B cell (primary cell): ENCODE measurements around the gene RPRM. TPM values are rescaled to one million over a fixed set of nuclear protein-coding genes. Genes with fewer than 3 reads are reported as not detected.

Source experiments
- ATAC-seq: fragments of 200-7000 bp; cut with Tn5 transposase; one replicate; pipeline ENCODE4 v1.10.0; 2021; ENCODE audit warnings: low read depth, mild to moderate bottlenecking, moderate number of reproducible peaks, moderate library complexity
- CTCF ChIA-PET: fragments of 350-600 bp; sonication (Branson Sonifier 250); formaldehyde crosslinking; loops from one replicate; lab custom pipeline; 2021; ENCODE audit warnings: antibody characterized with exemption, inconsistent platforms; lab: Charles Lee
- POLR2A ChIA-PET: fragments of 350-600 bp; sonication (Branson Sonifier 250); formaldehyde crosslinking; loops from one replicate; lab custom pipeline; 2021; ENCODE audit warnings: antibody characterized with exemption; lab: Charles Lee
- DNase-seq: peaks from one replicate; pipeline ENCODE4 v3.0.0; 2013
- H2AFZ ChIP-seq: 2 replicates; pipeline ENCODE4 v1.6.1; 2012; ENCODE audit warnings: mild to moderate bottlenecking, low read depth, low read length; ENCODE audit not compliant: insufficient read depth, poor library complexity, severe bottlenecking
- H3K27ac ChIP-seq, 2 donors: 1 replicate in 1 of 2; 2 replicates in 1 of 2; pipeline ENCODE4 v1.5.1; 2012 to 2013; ENCODE audit warnings: low read length in 2 of 2, mild to moderate bottlenecking in 2 of 2, moderate library complexity in 1 of 2
- H3K27me3 ChIP-seq, 4 experiments: fragments of 200-600 bp in 1 of 4; sonication (generic) in 1 of 4; replicated peaks in 1 of 4; 1 replicate in 2 of 4; 2 replicates in 2 of 4; pipeline versions ENCODE4 v1.6.1 to v1.7.0; 2013 to 2016; ENCODE audit warnings: low read length in 3 of 4, mild to moderate bottlenecking in 2 of 4, mixed read lengths in 1 of 4, moderate library complexity in 1 of 4; ENCODE audit not compliant: insufficient read depth in 4 of 4, control insufficient read depth in 3 of 4; ENCODE audit errors: control extremely low read depth in 1 of 4
- H3K36me3 ChIP-seq, 2 experiments: replicated peaks in 1 of 2; 1 replicate in 1 of 2; 2 replicates in 1 of 2; pipeline versions ENCODE4 v1.6.1 to v1.7.1; 2013; ENCODE audit warnings: low read length in 1 of 2; ENCODE audit not compliant: insufficient read depth in 2 of 2, control insufficient read depth in 1 of 2; ENCODE audit errors: control extremely low read depth in 1 of 2, extremely low read depth in 1 of 2
- H3K4me1 ChIP-seq, 2 donors: fragments of 200-600 bp in 1 of 2; sonication (generic) in 1 of 2; 1 replicate in 1 of 2; 2 replicates in 1 of 2; pipeline versions ENCODE4 v1.5.1 to v1.6.1; 2013 to 2017; ENCODE audit warnings: low read length in 2 of 2; ENCODE audit not compliant: control insufficient read depth in 2 of 2, insufficient read depth in 2 of 2
- H3K4me2 ChIP-seq: replicated peaks from 2 replicates; pipeline ENCODE3; 2012; ENCODE audit warnings: mild to moderate bottlenecking, low read depth, low read length; ENCODE audit not compliant: poor library complexity, severe bottlenecking
- H3K4me3 ChIP-seq, 5 experiments: fragments of 200-600 bp in 1 of 5; sonication (generic) in 1 of 5; 1 replicate in 3 of 5; 2 replicates in 2 of 5; pipeline versions ENCODE4 v1.5.1 to v1.7.0; 2011 to 2016; ENCODE audit warnings: low read length in 4 of 5, mild to moderate bottlenecking in 4 of 5, low read depth in 2 of 5, control low read depth in 1 of 5, moderate library complexity in 1 of 5; ENCODE audit not compliant: insufficient read depth in 1 of 5; ENCODE audit errors: control extremely low read depth in 1 of 5, extremely low read depth in 1 of 5
- H3K79me2 ChIP-seq: fragments of 200-600 bp; sonication (generic); one replicate; pipeline ENCODE4 v1.6.0; 2016; ENCODE audit warnings: low read length; ENCODE audit not compliant: control insufficient read depth, insufficient read depth
- H3K9ac ChIP-seq: fragments of 200-600 bp; sonication (generic); 2 replicates; pipeline ENCODE4 v1.6.1; 2017; ENCODE audit warnings: mild to moderate bottlenecking, low read length, moderate library complexity
- H3K9me3 ChIP-seq, 3 donors: one replicate each; pipeline versions ENCODE4 v1.6.1 to v1.7.1; 2013; ENCODE audit warnings: low read length in 2 of 3; ENCODE audit not compliant: control insufficient read depth in 2 of 3, insufficient read depth in 1 of 3; ENCODE audit errors: control extremely low read depth in 1 of 3
- H4K20me1 ChIP-seq: 2 replicates; pipeline ENCODE4 v1.6.0; 2012; ENCODE audit warnings: mild to moderate bottlenecking, low read length; ENCODE audit not compliant: insufficient read depth, control insufficient read depth, poor library complexity, severe bottlenecking
- H3K27ac Mint-ChIP-seq: one replicate; pipeline ENCODE4 v1.8.0; 2021; ENCODE audit warnings: mixed read lengths
- H3K27me3 Mint-ChIP-seq: one replicate; pipeline ENCODE4 v1.8.0; 2021; ENCODE audit warnings: mixed read lengths
- H3K4me1 Mint-ChIP-seq: one replicate; pipeline ENCODE4 v1.8.0; 2021; ENCODE audit warnings: mixed read lengths
- H3K4me3 Mint-ChIP-seq: one replicate; pipeline ENCODE4 v1.8.0; 2021; ENCODE audit warnings: mixed read lengths
- H3K9me3 Mint-ChIP-seq: one replicate; pipeline ENCODE4 v1.8.0; 2022; ENCODE audit warnings: mixed read lengths; ENCODE audit not compliant: insufficient read depth
- CTCF ChIP-seq: fragments of 200-600 bp; IDR thresholded peaks from one replicate; pipeline ENCODE4 v1.8.0; 2022; ENCODE audit warnings: antibody characterized with exemption, mild to moderate bottlenecking
- EZH2 ChIP-seq: IDR thresholded peaks from 2 replicates; pipeline ENCODE4 v1.6.1; 2012; ENCODE audit warnings: borderline replicate concordance, low read depth, mild to moderate bottlenecking, moderate library complexity, low read length; ENCODE audit not compliant: insufficient read depth, poor library complexity, severe bottlenecking
- WGBS: methylation state at CpG from one replicate; pipeline ENCODE4 v1.1.5; 2013; ENCODE audit warnings: missing lambda C conversion rate; ENCODE audit not compliant: insufficient coverage; 5-methylcytosine and 5-hydroxymethylcytosine counted together
- intact Hi-C: fragments of 100-400 bp; cut with micrococcal nuclease; formaldehyde crosslinking; loops from one replicate; pipeline ENCODE4 v1.10.0; 2022
- polyA plus RNA-seq: library from polyadenylated mRNA; depleted of rRNA; stranded (reverse); fragments of >200 nt; gene quantifications from 2 replicates; pipeline ENCODE4 v1.2.3, GENCODE V29; 2012
- total RNA-seq, 2 donors: library from RNA; stranded (reverse); fragments of 120-200 nt in 1 of 2; gene quantifications; 1 replicate in 1 of 2; 2 replicates in 1 of 2; pipeline versions ENCODE4 v1.2.3 to v1.2.4, GENCODE V29; 2013 to 2022

The RPRM gene
- total and polyA plus RNA-seq, 2 donors (not counting 1 experiment from before 2014, with no cell fraction given), result not detected

DNA sequence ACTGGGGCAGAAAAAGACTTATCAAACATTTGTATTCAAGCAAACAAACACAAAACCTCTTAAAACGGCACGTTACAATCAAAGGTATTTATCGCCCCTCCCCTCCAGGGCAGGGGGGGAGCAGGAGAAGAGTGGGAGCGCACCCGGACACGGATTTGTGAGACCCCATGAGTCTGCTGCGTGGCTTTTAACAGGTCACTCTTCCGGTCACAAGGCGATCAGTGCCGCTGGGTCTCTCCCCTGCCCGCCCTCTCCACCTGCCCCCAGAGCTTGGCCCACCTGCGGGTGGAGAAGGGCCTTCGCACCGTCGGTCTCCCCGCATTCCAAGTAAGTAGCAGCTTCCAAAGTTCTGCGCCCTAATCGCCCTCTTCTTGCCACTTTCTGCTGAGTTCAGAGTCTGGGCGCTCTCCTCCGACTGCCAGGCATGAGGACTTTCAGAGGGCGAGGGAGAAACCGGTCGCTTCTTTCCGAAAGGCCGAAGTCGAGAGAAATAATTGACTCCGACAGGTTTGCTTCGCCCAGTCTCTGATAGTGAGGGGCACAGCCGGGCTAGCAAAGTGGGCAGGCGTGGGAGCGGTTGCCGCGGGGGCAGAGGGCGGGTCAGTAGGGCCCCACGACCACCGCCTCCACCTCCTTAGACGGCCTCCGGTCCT lies 800 bp downstream of the RPRM start:
- CTCF ChIA-PET, result interaction anchor here (1.2 kb wide), 1 partner anchor 11 kb away, joined by 3 read pairs; no protein-coding TSS in a partner anchor
- POLR2A ChIA-PET, result no interaction called here
- peak overlapping the region in 4 of 5 experiments; percentile 23 to 55 (median 41) for H3K4me3 ChIP-seq
- H3K9ac ChIP-seq, result peak overlapping the region; percentile 61
- peaks cover 0 to 40% (median 32%) of the 10 kb centered on the region in 4 experiments for H3K27me3 ChIP-seq
- DNase-seq, result peak; percentile 18
- H3K4me1 Mint-ChIP-seq, result peaks cover 26% of the 10 kb centered on the region
- H4K20me1 ChIP-seq, result no peaks in the 10 kb centered on the region
- no peaks in the 10 kb centered on the region for H3K36me3 ChIP-seq
- H3K4me1 ChIP-seq, result peaks cover 23 to 27% of the 10 kb centered on the region in 2 donors
- no peak for ATAC-seq
- intact Hi-C loops, result no loop called here
- peak overlapping the region; percentile 77 for H2AFZ ChIP-seq
- no peak for TF ChIP-seq CTCF
- TF ChIP-seq EZH2, result no peak
- H3K27ac ChIP-seq, result no peak overlapping the region
- no peak overlapping the region for H3K27ac Mint-ChIP-seq
- peaks cover 0 to 14% (median 0%) of the 10 kb centered on the region in 3 donors for H3K9me3 ChIP-seq
- no peaks in the 10 kb centered on the region for H3K9me3 Mint-ChIP-seq
- H3K27me3 Mint-ChIP-seq, result peaks cover 71% of the 10 kb centered on the region
- 6% methylated on average over 38 of the region's 38 CpGs for WGBS
- no peaks in the 10 kb centered on the region for H3K79me2 ChIP-seq
- H3K4me3 Mint-ChIP-seq, result peak overlapping the region; percentile 75
- H3K4me2 ChIP-seq, result peak overlapping the region; percentile 86
